Measurements from ENCODE around the gene RNF213. TPM values are rescaled to one million over a fixed set of nuclear protein-coding genes. Genes with fewer than 3 reads are reported as not detected.

The RNF213 gene
- total RNA-seq, 2 donors from 2014 or later: 150 to 174 TPM

- H3K27me3 ChIP-seq (replicated peaks; ENCODE audit: insufficient read depth): no peaks in the 10 kb centered on the region
- ATAC-seq (ENCODE audit: insufficient number of reproducible peaks, low FRiP score, low read depth) (no peak), DNase-seq (ENCODE audit: low spot score) (no peak)
- H3K36me3 ChIP-seq: no peaks in the 10 kb centered on the region
- peaks cover 11 to 32% of the 10 kb centered on the region in 2 donors for H3K4me1 ChIP-seq (ENCODE audit: control insufficient read depth in 1 of 2, low read depth in 2 of 2)
- H3K9me3 ChIP-seq: no peaks in the 10 kb centered on the region
- no peak overlapping the region for H3K27ac ChIP-seq
- no peak overlapping the region for H3K4me3 ChIP-seq
- no peak for TF ChIP-seq CTCF (IDR thresholded peaks at IDR 0.05)
Measured at GRCh38 chr17:80442323-80442659, 181.6 kb downstream of the RNF213 start.

- ATAC-seq (ENCODE audit: insufficient number of reproducible peaks, low FRiP score, low read depth): no peak
- no peak for TF ChIP-seq CTCF (IDR thresholded peaks at IDR 0.05)
- H3K27me3 ChIP-seq (replicated peaks; ENCODE audit: insufficient read depth): no peaks in the 10 kb centered on the region
- DNase-seq (ENCODE audit: low spot score): no peak
- H3K36me3 ChIP-seq: no peaks in the 10 kb centered on the region
- no peak overlapping the region for H3K27ac ChIP-seq
- no peaks in the 10 kb centered on the region for H3K9me3 ChIP-seq
- H3K4me3 ChIP-seq: no peak overlapping the region
- peaks cover 11 to 27% of the 10 kb centered on the region in 2 donors for H3K4me1 ChIP-seq (ENCODE audit: control insufficient read depth in 1 of 2, low read depth in 2 of 2)
Measured at GRCh38 chr17:80442764-80443163, 182.1 kb downstream of the RNF213 start.

GRCh38 chr17:80443498-80443897, 182.8 kb downstream of the RNF213 start:
- H3K27me3 ChIP-seq (replicated peaks; ENCODE audit: insufficient read depth): no peaks in the 10 kb centered on the region
- DNase-seq (ENCODE audit: low spot score): no peak
- H3K27ac ChIP-seq: no peak overlapping the region
- H3K9me3 ChIP-seq: no peaks in the 10 kb centered on the region
- ATAC-seq (ENCODE audit: insufficient number of reproducible peaks, low FRiP score, low read depth): no peak
- TF ChIP-seq CTCF (IDR thresholded peaks at IDR 0.05): no peak
- peaks cover 4 to 20% of the 10 kb centered on the region in 2 donors for H3K4me1 ChIP-seq (ENCODE audit: control insufficient read depth in 1 of 2, low read depth in 2 of 2)
- no peaks in the 10 kb centered on the region for H3K36me3 ChIP-seq
- no peak overlapping the region for H3K4me3 ChIP-seq

GRCh38 chr17:80443916-80444643, 183.4 kb downstream of the RNF213 start:
- no peak overlapping the region for H3K4me3 ChIP-seq
- no peaks in the 10 kb centered on the region for H3K36me3 ChIP-seq
- no peak overlapping the region for H3K27ac ChIP-seq
- ATAC-seq (ENCODE audit: insufficient number of reproducible peaks, low FRiP score, low read depth) (no peak), DNase-seq (ENCODE audit: low spot score) (no peak)
- H3K27me3 ChIP-seq (replicated peaks; ENCODE audit: insufficient read depth): no peaks in the 10 kb centered on the region
- H3K4me1 ChIP-seq (ENCODE audit: control insufficient read depth in 1 of 2, low read depth in 2 of 2): peaks cover 0 to 15% of the 10 kb centered on the region in 2 donors
- no peak for TF ChIP-seq CTCF (IDR thresholded peaks at IDR 0.05)
- H3K9me3 ChIP-seq: no peaks in the 10 kb centered on the region

- Histone ChIP-seq H3K36me3 (no peaks in the 10 kb centered on the region), H3K4me3 (no peak overlapping the region), H3K4me1 (ENCODE audit: control insufficient read depth in 1 of 2, low read depth in 2 of 2) (peaks cover 0 to 19% of the 10 kb centered on the region in 2 donors), H3K9me3 (no peaks in the 10 kb centered on the region), H3K27ac (no peak overlapping the region), H3K27me3 (replicated peaks; ENCODE audit: insufficient read depth) (no peaks in the 10 kb centered on the region)
- DNase-seq (ENCODE audit: low spot score) (no peak), ATAC-seq (ENCODE audit: insufficient number of reproducible peaks, low FRiP score, low read depth) (no peak)
- TF ChIP-seq CTCF (IDR thresholded peaks at IDR 0.05): no peak
Measured at GRCh38 chr17:80444644-80444979, 184.0 kb downstream of the RNF213 start.
